Measurements from ENCODE around the gene ENTR1.

DNA sequence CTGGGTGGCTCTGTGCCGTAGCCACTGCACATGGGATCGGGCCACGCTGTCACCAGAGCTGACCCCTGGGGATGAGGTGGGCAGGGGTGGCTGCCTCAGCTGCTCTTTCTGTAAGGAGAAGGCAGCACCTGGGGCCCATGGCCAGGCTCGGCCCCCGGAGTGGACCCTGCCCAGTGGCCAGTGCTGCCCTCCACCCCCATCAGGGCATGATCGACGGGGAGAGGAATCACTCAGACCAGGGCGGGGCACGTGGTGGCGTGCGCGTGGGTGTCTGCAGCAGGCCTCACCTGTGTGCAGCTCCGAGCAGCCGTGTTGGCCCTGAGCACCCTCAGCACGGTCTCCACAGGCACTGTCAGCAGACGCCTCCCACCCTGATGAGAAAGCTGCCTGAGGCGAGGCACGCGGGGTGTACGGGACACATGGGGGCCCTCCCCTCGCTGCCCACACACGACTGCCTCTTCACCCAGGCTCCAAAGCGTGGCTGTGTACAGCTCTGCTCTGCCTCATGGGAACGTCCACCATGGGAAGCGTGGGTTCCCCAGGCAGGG is 28.4 kb downstream of the ENTR1 start:
- no peak for TF ChIP-seq TAF1 (IDR thresholded peaks at IDR 0.05; ENCODE audit: low read depth)
- TF ChIP-seq, protein P1, sequence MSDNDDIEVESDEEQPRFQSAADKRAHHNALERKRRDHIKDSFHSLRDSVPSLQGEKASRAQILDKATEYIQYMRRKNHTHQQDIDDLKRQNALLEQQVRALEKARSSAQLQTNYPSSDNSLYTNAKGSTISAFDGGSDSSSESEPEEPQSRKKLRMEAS (IDR thresholded peaks at IDR 0.05): no peak
- TF ChIP-seq CEBPB (IDR thresholded peaks at IDR 0.05): no peak
- TF ChIP-seq RAD21 (IDR thresholded peaks at IDR 0.05; ENCODE audit: low read depth): no peak
- no peak for TF ChIP-seq EP300 (IDR thresholded peaks at IDR 0.05; ENCODE audit: borderline replicate concordance)
- TF ChIP-seq REST (IDR thresholded peaks at IDR 0.05; ENCODE audit: low read depth): no peak
- TF ChIP-seq YY1 (IDR thresholded peaks at IDR 0.05; ENCODE audit: low read depth): no peak
- TF ChIP-seq TEAD4 (IDR thresholded peaks at IDR 0.05): no peak
- no peak for TF ChIP-seq EGR1 (IDR thresholded peaks at IDR 0.05)
- no peak for TF ChIP-seq CREB1 (IDR thresholded peaks at IDR 0.05; ENCODE audit: low read depth)
- TF ChIP-seq NFIC (IDR thresholded peaks at IDR 0.05): no peak

All from Ishikawa (cell line).